ENCODE measurements around the gene PRR7.

DNA sequence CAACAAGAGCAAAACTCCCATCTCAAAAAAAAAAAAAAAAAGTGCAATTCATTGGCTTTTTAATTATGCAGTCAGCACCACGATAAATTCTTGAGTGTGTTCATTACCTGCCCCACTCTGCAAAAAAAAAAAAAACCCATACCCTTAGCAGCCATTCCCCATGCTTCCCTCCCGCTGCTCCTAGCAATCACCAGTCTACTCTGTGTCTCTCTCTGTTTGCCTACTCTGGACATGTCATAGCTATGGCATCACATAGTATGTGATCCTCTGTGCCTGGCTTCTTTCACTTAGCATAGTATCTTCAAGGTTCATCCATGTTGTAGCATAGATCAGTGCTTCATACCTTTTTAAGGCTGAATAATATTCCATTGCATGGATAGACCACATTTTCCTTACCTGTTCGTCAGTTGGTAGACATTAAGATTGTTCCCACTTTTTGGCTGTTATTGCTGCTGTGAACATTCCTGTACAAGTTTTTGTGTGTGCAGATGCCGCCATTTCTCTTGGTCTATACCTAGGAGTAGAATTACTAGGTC lies 7.0 kb upstream of the PRR7 start:
- TF ChIP-seq YY1 (IDR thresholded peaks at IDR 0.05) (no peak), JUND (IDR thresholded peaks at IDR 0.05) (no peak), SP1 (IDR thresholded peaks at IDR 0.05) (no peak), RXRA (IDR thresholded peaks at IDR 0.05) (no peak), RAD21 (IDR thresholded peaks at IDR 0.05) (no peak), TAF1 (conservative IDR thresholded peaks at IDR 0.05) (no peak), GABPA (IDR thresholded peaks at IDR 0.05 in 1 of 2, conservative IDR thresholded peaks at IDR 0.05 in 1 of 2) (no peak), FOXA1 (IDR thresholded peaks at IDR 0.05) (no peak)
- TF ChIP-seq, protein P1, sequence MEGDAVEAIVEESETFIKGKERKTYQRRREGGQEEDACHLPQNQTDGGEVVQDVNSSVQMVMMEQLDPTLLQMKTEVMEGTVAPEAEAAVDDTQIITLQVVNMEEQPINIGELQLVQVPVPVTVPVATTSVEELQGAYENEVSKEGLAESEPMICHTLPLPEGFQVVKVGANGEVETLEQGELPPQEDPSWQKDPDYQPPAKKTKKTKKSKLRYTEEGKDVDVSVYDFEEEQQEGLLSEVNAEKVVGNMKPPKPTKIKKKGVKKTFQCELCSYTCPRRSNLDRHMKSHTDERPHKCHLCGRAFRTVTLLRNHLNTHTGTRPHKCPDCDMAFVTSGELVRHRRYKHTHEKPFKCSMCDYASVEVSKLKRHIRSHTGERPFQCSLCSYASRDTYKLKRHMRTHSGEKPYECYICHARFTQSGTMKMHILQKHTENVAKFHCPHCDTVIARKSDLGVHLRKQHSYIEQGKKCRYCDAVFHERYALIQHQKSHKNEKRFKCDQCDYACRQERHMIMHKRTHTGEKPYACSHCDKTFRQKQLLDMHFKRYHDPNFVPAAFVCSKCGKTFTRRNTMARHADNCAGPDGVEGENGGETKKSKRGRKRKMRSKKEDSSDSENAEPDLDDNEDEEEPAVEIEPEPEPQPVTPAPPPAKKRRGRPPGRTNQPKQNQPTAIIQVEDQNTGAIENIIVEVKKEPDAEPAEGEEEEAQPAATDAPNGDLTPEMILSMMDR (IDR thresholded peaks at IDR 0.05; ENCODE audit: low read depth, low read length, missing input control) = no peak
- TF ChIP-seq, protein P2, sequence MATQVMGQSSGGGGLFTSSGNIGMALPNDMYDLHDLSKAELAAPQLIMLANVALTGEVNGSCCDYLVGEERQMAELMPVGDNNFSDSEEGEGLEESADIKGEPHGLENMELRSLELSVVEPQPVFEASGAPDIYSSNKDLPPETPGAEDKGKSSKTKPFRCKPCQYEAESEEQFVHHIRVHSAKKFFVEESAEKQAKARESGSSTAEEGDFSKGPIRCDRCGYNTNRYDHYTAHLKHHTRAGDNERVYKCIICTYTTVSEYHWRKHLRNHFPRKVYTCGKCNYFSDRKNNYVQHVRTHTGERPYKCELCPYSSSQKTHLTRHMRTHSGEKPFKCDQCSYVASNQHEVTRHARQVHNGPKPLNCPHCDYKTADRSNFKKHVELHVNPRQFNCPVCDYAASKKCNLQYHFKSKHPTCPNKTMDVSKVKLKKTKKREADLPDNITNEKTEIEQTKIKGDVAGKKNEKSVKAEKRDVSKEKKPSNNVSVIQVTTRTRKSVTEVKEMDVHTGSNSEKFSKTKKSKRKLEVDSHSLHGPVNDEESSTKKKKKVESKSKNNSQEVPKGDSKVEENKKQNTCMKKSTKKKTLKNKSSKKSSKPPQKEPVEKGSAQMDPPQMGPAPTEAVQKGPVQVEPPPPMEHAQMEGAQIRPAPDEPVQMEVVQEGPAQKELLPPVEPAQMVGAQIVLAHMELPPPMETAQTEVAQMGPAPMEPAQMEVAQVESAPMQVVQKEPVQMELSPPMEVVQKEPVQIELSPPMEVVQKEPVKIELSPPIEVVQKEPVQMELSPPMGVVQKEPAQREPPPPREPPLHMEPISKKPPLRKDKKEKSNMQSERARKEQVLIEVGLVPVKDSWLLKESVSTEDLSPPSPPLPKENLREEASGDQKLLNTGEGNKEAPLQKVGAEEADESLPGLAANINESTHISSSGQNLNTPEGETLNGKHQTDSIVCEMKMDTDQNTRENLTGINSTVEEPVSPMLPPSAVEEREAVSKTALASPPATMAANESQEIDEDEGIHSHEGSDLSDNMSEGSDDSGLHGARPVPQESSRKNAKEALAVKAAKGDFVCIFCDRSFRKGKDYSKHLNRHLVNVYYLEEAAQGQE (IDR thresholded peaks at IDR 0.05) = no peak
- TF ChIP-seq, protein P3, sequence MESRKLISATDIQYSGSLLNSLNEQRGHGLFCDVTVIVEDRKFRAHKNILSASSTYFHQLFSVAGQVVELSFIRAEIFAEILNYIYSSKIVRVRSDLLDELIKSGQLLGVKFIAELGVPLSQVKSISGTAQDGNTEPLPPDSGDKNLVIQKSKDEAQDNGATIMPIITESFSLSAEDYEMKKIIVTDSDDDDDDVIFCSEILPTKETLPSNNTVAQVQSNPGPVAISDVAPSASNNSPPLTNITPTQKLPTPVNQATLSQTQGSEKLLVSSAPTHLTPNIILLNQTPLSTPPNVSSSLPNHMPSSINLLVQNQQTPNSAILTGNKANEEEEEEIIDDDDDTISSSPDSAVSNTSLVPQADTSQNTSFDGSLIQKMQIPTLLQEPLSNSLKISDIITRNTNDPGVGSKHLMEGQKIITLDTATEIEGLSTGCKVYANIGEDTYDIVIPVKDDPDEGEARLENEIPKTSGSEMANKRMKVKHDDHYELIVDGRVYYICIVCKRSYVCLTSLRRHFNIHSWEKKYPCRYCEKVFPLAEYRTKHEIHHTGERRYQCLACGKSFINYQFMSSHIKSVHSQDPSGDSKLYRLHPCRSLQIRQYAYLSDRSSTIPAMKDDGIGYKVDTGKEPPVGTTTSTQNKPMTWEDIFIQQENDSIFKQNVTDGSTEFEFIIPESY (IDR thresholded peaks at IDR 0.05) = no peak

All from liver (tissue), 3 donors.